CD4-positive, alpha-beta T cell treated with Interleukin-2 at 100 ng/mL for 4 hours (primary cell): ENCODE measurements around the gene MPPED2.

Experiments used
- DNase-seq: peaks from one replicate; pipeline ENCODE4 v3.0.0-alpha.2; 2020; ENCODE audit warnings: low spot score

Gene MPPED2

DNA sequence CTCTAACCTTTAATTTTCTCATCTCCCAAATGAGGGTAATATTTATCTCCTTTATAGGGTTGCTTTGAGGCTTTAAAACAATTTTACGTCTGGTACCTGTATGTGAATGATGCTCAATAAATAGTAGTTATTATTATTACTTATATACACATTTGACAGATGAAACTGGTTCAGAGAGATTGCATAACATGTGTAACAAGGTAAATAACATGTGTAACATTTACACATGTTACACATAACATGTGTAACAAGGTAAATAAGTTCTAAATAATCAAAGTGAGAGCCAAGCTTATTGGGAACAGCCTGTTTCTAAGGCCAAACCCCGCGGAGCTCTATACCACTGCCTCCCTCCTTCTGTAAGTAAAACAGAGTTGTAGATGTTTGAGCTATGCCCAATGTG, 100.9 kb downstream of the MPPED2 start:
- no peak for DNase-seq

- DNase-seq = no peak
Measured at GRCh38 chr11:30483056-30483455, 103.1 kb downstream of the MPPED2 start.

DNA sequence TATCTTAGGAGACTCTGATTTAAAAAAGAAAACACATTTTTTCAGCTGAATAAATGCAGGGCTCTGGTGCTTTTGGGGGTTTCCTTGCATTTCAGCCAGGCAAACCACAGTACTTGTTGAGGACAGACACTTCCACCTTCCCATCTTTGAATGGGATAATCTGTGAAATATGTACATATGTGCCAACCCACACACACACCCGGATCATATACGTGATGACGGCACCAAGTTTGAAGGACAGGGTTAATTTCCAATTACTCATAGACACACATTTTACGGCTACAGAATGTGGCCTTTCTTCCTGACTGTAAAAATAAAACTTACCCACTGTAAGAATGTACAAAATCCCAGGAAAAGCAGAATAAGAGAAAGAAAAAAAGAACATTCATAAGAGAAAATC, 104.4 kb downstream of the MPPED2 start:
- no peak for DNase-seq

- no peak for DNase-seq
Measured at GRCh38 chr11:30481330-30481729, 104.8 kb downstream of the MPPED2 start.

- no peak for DNase-seq
Measured at GRCh38 chr11:30479899-30480298, 106.3 kb downstream of the MPPED2 start.

DNA sequence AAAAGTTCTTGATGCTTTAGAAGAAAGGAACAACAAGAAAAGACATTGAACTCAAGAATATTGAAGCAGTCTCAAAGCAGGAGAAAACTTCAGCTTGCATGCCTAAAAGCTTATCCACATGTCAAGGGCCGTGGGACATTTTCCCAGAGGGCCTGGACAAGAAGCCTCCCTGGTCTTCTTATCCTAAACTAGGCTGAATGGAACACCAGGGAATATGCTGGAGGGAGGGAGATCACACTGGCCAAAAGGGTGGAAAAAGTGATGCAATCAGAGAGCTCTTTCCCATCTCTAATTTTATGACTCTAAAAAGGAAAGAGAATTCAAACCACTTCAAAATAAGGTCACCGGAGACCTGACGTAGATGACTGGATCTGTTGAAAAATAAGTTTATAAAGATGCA, 107.2 kb downstream of the MPPED2 start:
- no peak for DNase-seq

- DNase-seq = no peak
Measured at GRCh38 chr11:30477061-30477460, 109.1 kb downstream of the MPPED2 start.

DNA sequence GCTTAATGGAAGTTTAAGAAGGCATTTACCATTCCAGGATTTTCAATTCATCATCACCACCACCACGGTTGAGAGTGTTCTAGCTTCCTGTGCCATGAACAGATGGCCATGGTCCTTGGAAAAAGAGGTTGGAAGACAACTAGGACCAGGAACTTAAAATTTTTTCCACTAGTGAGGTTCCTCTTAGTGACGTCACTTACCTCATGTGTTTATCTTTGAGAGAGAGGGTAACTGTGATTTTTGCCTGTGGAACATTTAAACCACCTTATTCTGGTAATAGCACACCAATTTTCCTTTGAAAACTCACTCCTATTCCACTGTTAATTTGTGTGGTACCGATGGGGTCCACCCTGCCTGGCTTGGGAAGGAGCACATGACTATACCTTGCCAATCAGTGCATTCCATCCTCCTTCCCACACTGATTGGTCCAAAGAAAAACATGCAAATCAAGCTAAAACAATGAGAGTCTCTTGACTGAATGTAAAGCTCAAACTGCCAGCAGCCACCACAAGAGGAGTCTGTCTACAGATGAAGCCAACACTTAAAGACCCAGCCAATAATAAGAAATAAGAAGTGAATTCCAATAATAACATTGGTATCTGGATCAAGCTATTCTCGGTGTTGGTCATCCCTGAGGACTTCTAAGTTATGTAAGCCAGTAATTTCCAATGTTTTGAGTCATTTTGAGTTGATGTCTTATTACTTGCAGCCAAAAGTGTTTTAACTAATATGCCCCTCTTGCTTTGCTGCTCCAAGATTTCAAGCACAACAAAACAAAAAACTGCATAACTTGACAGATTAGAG, 111.8 kb downstream of the MPPED2 start:
- no peak for DNase-seq

DNA sequence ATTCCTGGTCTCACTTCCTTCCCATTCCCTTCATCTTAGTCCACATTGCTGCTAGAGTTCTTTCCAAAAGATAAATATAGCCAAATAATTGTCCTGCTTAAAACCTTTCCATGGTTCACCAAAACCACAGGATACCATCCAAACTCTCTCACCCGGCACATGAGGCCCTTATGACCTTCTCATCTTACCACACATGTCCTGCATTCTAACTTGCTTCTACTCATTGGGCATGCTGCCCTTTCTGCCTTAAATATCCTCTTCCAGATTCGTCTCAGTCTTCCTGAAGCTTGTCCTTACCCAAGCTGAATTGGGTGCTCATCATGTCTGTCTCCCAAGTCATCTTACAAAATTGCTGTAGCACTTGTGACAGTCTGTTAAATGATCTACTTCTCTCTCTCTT, 114.9 kb downstream of the MPPED2 start:
- DNase-seq = no peak

GRCh38 chr11:30468881-30469280, 117.3 kb downstream of the MPPED2 start:
- no peak for DNase-seq

DNA sequence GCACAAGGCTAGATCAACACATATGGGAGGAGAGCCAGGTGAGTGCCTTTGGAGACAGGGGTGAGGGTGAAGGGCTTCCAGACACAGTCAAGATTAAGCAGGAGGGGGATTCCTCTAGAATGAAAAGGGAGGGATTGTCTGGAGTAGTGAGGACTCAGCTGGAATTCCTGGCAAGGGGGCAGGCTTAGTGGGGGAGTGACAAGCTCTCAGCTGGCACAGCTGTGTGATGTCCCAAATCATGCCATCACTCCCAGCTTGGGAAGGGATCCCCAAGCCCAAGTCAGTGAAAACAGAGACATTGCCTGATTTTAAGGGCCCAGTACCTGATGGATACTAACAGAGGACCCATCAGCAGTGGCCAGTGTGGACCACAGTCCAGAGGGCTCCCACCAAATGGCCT, 119.0 kb downstream of the MPPED2 start:
- DNase-seq = no peak

DNA sequence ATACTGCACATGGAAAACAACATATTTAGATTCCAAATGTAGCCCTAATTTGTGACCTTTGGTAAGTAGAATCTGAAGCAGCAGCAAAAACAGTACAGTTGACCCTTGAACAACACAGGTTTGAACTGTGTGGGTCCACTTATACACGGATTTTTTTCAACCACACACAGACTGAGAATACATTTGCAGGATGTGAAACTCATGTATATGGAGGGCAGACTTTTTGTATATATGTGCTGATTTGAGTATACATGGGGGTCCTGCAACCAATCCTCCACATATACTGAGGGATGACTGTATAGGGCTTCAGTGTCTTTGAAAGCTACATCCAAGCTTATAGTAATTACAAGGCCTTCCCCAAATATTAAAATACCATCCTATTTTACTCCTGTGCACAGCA, 120.5 kb downstream of the MPPED2 start:
- DNase-seq = no peak

DNA sequence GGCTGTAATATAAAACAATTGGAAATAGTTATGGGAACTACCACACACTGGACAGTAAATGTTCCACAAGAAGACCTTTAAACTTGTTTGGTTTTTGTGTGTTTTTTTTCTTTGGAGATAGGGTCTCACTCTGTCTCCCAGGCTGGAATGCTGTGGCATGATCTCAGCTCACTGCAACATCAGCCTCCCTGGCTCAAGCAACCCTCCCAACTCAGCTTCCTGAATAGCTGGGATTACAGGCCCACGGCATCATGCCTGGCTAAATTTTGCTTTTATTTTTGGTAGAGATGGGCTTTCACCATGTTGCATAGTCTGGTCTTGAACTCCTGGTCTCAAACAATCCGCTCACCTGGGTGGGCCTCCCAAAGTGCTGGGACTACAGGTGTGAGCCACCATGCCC, 121.0 kb downstream of the MPPED2 start:
- DNase-seq = no peak

- DNase-seq = no peak
Measured at GRCh38 chr11:30463266-30463665, 122.9 kb downstream of the MPPED2 start.

- DNase-seq = no peak
Measured at GRCh38 chr11:30462421-30462820, 123.7 kb downstream of the MPPED2 start.

GRCh38 chr11:30459821-30460220, 126.3 kb downstream of the MPPED2 start:
- no peak for DNase-seq

GRCh38 chr11:30459306-30459705, 126.8 kb downstream of the MPPED2 start:
- DNase-seq = no peak

DNA sequence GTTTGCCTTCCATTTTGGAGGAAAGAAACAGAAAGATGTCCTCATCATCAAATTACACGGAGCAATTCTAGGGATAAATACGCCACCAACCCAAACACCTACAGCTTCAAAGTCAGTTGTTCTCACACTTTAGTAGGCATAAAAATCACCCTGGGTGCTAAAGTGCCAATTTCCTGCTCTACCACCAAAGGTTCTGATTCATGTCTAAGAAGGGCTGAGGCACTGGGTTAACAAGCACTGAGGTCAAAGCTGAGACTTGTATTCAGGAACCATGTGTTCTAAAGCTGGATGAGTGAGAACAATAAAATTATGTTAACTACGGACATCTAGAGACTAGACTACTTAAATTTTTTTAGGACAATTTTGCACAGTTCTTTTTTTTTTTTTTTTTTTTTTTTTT, 127.6 kb downstream of the MPPED2 start:
- no peak for DNase-seq

DNA sequence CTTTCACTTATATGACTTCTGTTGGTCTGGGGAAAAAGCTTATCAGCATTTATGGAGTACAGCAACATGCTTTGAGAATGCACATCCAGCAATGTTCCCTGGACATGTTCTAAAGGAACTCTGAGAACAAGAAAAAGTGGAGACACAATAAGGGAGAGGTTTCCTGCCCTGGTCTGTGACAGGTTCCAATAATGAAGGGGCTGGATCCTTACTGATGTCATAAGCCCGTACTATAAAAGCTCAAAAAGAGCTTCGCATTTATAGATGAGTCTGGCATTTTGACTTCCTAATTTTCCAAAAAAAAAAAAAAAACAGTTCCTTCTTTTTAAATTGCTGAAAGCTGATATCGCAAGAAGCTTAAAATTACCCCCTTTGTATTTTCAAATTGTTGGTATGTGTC, 129.1 kb downstream of the MPPED2 start:
- no peak for DNase-seq

DNA sequence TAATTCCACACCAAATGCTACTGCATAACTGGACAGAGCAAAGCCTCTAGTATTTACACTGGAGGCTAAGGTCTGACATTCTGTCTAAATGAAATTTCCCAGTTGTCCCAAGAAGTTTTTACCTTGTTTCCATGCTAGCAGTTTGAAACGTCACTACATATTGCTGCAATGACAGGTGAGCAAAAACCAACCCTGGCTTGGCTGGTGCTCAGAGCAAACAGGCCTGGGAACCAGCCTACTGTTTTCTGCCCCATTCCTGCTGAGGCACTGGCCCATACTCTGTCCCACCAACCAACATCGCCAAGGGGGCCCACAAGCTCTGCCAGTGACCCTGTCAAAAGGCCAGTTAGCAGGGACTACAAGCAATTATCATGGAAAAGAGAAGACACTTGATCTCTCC, 131.1 kb downstream of the MPPED2 start:
- DNase-seq = no peak

DNA sequence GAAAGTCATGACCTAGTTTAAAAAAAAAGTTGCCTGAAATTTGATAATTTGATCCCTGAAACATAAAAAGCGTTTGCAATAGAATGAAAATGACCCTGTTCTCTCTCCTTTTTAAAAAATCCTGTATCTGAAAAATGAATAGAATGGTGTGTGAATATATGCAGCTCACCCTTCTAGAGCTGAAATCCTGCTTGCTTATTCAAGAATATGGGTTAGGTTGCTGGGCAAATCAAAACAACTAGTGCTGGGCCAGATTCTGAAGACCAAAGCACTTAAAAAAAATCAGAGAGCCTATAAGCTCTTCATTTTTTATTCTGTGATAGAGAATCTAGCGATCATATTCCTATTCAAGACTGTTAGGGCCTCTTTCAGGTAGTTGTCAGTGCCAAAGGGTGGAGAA, 131.6 kb downstream of the MPPED2 start:
- no peak for DNase-seq

- DNase-seq = no peak
Measured at GRCh38 chr11:30454111-30454510, 132.0 kb downstream of the MPPED2 start.

DNA sequence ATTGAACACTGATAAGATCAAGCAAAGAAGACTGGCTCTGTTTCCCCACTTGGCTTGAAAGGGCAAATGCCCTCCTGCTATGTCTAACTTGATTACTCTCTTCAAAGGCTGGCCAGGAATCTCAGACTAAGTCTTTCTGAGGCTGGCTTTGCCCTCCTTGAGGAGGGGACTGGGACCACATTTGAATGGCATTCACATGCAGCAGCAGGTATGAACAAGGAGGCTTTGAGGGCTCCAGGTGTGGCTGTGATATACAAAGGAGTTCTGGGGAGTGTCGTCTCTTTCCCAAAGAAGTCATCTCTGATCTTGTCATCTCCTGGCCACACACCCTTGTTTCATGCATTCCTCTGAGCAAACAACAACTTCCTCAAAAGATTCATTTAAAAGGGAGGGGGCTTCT, 132.4 kb downstream of the MPPED2 start:
- DNase-seq = no peak

DNA sequence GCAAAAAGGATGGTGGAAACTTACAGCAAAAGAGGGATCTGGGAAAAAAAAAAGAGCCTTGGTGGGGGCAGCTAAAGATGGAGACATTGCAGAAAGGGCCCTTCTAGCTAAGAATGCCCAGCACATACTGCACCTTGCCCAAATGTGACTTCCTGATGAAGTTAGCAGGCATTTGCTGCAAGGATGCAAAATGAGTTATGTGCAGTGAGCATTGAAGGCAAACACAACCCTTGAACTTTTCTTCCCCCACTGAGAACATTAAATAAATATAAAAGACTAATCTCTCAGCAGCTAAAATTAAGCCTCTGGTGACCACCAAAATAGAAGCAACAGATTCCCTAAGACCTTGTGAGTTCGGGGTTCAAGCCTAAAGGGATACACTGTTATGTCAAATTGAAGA, 133.3 kb downstream of the MPPED2 start:
- DNase-seq = no peak
